ACHN (cell line): Measurements from ENCODE around the gene BEGAIN.

Experiments
- DNase-seq: peaks from one replicate; pipeline ENCODE4 v3.0.0-alpha.2; 2015
- in situ Hi-C: cut with HindIII; loops from 2 replicates; pipeline ENCODE4 v1.10.0; 2017; ENCODE audit warnings: low sequenced_read_pairs, low pct_ligation_motif_present, low pct_unique_long_range_greater_than_20kb

BEGAIN gene

DNA sequence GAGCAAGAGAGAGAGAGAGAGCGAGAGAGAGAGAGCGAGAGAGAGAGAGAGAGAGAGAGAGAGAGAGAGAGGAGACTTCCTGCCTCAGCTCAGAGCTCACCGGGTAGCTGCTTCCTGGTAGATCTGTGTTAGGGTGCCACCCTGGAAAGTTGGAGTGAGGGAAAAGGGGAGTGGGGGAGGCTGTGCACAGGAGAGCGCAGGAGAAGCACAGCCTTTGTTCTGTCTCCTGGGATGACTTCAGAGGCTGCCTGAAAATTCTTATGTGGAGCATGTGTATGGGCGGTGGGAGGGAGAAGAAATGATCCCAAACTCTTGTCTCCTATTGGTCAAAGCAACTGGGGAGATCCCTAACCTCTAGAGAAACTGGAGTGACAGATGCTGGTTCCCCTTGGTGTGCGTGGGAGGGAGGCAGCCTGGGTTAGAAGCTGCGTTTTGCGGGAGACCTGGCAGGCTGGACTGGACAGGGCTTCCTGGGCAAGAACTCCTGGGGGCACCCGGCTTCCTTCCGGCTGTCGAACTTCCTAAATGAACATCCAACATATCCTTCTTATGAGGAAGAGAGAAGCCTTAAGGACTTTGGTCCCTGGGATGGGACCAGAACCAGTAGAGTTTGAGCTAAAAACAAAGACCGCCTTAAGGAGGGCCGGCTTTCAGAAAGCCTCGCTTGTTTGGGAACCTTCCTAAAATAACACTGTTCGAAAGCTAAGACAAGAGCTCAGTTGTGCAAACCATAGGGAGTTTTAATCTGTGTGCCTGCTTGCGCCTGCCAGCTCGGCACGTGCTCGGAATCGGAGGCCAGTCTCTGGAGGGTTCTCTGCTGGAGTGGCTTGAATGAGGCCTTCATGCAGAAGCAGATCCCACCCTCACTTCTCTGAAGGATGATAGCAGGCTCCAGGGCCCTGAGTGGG lies 30.4 kb upstream of the BEGAIN start:
- DNase-seq: no peak
- in situ Hi-C loops: no loop called here

DNA sequence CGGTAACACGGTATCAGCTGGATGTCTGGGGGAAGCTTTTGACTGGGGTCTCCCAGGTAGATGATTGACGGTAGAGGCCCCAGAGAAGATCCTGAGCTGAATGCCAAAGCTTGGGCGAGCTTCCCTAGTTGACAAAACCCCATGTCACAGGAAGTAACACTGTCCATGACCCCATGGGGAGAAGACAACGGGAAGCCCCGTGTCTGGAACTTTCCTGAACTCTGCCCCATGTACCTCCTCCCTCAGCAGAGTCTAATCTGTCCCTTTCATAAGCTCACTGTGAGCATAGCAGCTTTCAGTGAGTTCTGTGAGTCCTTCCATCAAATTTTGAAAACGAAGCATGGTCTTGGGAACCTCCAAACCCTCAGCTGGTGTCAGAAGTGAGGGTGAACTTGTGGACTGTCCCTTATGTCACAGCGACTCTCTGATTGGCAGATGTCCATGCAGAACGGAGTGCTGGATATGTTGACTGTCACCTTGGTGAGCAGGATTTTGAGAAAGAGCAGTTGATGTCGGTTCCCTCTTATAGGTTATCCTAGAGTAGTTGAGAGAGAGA lies 29.7 kb upstream of the BEGAIN start:
- DNase-seq: no peak
- in situ Hi-C loops: no loop called here

DNA sequence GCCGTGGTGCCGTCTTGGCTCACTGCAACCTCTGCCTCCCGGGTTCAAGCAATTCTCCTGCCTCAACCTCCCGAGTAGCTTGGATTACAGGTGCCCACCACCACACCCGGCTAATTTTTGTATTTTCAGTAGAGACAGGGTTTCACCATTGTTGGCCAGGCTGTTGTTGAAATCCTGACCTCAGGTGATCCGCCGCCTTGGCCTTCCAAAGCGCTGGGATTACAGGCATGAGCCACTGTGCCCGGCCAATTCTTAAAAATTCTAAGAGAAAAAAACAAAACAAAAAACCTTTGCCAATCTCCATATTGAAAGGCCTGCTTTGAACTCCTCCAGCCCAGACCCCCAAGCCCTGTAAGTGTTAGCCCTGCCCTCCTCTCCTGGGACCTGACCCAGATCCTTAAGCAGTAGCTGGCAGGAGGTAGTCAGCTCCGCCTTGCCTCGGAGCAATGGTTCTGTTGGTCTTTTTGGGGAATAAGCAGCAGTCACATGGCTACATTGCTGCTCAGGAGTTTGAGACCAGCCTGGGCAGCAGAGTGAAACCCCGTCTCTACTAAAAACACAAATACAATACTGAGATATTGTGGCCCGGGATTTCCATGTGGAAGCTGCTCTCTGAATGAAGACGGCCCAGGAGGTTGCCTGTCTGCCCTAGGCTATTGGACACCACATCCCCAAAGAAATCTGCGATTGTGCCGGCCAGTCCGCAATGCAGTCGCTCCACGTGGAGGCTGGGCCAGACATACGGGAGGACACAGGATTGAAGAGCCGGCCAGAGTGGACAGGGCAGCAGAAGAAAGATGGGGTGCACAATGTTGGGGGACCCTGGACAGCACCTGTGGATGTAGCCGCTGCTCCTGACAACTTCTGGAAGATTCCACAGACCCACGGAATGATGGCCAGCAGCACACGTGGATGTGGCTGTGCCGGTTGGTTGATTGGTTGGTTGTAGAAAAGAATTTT lies 28.8 kb upstream of the BEGAIN start:
- in situ Hi-C loops: no loop called here
- DNase-seq: no peak

DNA sequence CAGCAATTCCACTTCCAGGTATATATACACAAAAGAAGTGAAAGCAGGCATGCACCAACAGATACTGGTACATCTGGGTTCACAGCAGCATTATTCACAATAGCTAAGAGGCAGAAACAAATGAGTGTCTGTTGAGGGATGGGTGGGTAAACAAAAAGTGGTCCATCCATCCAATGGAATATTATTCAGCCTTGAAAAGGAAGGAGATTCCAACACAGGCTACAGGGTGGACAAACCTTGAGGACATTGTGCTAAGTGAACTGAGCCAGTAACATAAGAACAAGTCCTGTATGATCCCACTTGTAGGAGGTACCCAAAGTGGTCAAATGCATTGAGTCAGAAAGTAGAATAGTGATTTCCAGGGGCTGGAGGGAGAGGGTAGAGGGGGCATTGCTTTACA lies 27.6 kb upstream of the BEGAIN start:
- in situ Hi-C loops: no loop called here
- no peak for DNase-seq

DNA sequence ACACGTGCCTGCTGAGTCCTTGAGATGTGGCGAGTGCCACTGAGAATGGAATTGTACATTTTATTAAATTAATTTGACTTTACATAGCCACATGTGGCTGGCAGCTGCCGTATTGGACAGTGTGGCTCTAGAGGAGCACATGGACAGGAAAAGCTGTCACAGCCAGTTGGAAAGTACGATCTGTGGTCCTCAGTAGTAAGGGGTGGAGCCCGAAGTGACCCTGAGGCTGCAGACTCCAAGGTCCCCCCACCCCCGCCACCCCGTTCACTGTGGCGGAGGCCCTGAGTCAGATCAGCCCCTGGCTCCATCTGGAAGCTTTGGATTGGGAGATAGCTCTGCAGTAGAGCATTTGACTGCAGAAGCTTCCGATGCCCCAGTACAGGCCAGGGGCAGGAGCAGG lies 25.8 kb upstream of the BEGAIN start:
- in situ Hi-C loops: no loop called here
- no peak for DNase-seq

DNA sequence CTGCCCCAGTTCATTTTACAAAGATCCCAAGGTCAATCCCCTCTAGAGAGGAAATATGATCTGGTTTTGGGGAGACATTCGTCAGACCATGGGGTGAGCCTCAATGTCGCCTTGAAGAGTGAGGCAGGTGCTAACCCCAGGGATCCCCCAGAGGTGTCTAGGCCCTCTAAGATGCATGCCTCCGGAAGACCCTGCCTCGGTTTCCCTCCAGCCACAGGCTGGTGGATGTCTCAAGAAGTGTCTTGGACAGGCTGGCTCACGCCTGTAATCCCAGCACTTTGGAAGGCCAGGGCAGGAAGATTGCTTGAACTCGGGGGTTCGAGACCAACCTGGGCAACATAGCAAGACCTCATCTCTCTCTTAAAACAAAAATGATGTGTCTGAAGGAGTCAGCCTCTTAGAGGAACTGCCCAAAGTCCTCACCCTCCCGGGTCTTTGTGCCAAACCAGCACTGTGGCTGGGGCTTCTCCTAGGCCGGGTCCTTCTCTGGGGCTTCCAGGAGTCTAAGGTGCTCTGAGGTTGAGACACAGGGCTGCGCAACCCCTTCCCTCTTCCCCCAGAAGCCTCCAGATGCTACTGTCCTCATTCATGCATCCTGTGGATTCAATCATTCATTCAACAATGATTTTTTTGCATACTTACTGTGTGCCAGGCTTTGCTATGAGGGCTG lies 24.7 kb upstream of the BEGAIN start:
- no peak for DNase-seq
- in situ Hi-C loops: no loop called here

DNA sequence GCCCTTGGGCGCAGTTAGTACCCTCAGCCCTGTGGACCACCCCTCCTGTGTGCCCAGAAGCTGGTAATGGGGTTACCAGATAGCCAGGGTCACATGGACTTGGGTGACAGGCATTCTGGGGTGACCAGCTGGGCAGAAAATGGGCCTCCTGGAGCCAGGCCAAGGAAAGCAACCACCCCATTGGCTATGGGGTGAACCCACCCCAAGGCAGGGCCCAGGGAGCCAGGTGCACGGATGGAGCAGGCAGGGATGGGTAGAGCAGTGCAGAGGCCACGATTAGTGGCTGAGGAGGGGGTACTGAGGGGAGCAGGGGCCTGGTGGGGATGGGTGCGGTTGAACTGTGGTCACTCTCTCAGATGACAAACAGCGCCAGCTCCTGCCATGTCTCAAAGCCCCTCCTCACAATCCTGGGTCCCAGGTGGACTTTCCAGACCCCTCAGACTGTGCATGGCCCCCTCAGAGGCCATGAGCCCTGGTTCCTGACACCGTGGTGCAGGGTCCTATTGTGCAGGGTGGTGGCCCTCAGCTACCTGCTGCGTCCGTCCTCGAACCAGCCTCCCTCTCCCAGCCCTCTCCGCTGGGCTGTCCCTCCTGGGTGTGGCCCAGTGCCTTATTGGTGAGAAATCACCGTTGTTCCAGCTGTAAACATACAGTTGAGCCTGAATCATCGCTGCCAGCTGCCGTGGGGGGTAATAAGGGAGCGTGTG lies 23.4 kb upstream of the BEGAIN start:
- no peak for DNase-seq
- in situ Hi-C loops: no loop called here

DNA sequence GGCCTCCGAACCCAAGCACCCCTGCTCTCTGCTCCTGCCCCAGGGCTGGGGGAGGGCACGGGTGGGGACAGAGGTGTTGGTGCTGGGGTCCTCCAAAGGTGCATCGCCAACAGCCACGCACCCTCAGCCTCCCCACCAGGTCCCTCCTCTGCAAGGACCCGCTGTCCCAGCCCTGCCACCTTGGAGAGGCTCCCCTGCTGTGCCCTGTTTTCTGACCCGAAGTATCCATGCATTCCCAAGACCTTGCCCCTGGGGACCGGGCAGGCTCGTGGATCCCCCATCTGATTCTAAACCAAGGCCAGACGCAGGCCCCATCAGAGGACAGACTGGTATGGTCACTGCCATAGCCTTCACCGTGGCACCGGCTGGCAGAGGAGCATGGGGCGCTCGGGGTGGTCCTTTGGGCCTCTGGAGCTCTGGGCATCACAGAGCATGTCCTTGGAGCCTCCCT lies 22.7 kb upstream of the BEGAIN start:
- no peak for DNase-seq
- in situ Hi-C loops: no loop called here

DNA sequence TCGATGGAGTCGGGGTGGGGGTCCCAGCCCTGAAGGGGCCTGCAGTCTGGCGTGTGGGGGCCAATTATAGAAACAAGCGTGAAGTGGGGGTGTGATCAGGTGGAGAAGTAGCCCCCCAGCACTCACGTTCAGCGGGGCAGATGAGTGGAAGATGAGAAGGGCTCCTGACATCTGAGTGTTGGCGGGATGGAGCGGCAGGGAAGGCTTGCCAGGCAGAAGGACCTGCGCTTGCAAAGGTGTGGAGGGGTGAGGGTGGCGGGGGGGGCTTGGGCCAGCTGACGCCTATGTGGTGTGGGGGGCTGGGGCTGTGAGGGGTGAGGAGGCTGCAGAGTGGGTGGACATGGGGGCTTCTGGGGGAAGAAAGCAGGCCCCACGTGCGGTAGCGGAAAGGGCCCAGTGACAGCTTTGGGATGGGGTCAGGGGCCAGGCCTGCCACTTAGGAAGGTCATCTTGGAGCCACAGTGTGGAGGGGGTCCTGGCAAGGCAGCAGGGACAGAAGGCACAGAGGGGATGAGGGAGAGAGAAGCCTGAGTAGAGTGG lies 22.2 kb upstream of the BEGAIN start:
- in situ Hi-C loops: no loop called here
- no peak for DNase-seq

DNA sequence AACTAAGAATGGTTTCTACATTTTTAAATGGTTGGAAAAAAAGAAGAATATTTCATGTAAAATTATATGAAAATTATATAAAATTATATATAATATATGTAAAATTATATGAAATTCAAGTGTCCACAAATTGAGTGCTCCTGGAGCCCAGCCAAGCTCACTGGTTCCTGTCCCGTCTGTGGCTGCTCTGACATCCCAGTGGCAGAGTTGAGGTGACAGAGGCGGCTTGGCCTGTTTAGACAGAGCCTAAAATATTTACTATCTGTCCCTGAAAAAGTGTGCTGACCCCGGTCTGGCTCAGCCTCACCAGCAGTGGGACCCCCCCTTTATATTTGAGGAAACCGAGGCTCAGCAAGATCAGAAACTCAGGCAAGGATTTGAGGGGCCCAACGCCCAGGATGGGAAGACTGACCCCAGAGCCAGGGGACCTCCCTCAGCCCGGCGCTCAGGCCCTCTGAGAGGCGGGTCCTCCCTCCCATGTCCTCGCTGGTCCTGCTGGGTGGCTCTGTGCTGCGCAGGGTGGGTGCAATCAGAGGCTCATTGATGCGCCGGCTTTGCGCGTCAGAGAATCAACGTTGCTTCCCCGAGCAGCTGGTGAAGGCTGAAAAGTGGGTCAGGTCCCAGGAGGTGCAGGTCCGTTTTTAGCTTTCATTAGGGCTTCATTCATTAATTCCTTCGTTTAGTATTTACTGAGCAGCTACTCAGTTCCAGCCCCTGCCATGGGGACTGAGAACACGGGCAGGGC lies 21.5 kb upstream of the BEGAIN start:
- in situ Hi-C loops: no loop called here
- DNase-seq: no peak

DNA sequence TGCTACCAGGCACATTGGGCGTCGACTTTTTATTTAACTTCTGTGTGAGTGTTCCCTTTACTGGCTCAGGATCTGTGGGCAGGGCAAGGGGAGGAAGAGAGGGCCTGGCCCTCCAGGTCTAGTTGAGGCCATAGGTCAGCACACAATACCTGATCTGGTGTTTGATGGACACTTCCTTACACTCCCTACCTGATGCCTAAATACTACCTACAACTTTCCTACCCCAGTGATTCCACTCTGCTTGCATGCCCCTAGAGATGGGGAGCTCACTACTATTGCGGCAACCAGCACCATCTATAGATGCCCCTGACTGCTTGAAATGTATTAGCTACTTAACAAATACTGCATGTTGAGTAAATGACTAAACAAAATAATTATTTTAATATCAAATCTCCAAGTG lies 20.8 kb upstream of the BEGAIN start:
- in situ Hi-C loops: no loop called here
- no peak for DNase-seq

DNA sequence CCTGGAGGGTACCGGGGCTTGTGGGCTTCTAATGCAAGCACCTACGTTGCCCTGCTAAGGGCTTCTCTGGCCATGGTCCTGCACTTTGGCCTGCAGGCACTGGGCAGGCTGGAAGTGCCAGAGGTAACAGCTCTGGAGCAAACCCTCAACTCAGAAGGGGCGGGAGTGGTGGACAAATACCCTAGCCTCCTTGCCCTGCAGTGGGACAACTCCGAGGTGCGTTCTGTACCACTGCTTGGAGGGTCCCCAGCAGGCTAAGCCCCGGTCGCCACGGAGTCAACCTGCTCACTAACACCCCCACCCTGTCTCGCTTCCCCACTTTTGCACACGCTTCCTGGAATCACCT lies 20.4 kb upstream of the BEGAIN start:
- no peak for DNase-seq
- in situ Hi-C loops: no loop called here

DNA sequence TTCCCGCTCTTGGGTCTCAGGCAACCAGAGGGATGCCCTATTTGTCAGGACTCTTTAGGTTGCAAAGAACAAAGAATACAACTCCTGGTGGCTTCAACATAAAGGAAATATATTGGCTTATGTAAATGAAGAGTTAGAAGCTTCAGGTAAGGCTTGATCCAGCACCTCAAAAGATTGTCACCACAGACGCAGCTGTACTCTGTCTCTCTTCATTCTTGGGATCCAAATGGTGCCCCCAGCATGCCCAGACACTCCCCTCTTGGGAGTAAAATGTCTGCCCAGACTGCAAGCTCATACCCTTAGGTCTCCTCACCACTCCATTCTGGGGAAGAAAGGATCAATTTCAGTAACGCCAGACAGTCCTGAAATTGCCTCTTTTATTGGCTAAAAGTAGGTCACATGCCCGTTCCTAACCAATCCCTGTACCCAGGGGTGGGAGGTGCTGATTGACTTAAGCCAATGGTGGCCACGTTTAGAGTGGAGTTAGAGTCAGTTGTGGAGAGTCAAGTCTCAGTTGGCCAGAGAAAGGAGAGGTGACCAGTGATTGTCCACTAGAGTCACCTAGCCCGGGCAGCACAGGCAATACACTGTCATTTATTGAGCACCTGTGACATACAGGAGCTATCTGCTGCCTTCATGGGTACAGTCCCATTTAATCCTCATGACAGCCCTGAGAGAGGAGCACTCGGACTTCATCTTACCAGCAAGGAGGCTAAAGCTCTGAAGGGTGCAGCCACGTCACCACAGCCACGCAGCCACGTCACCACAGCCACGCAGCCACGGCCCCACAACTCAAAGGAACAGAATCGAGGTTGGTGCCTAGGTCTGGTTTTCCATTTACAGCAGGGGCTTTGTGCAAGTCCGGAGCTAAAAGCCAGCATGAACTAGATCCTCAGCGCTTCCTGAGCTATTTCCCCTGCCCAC lies 19.7 kb upstream of the BEGAIN start:
- DNase-seq: no peak
- in situ Hi-C loops: no loop called here

DNA sequence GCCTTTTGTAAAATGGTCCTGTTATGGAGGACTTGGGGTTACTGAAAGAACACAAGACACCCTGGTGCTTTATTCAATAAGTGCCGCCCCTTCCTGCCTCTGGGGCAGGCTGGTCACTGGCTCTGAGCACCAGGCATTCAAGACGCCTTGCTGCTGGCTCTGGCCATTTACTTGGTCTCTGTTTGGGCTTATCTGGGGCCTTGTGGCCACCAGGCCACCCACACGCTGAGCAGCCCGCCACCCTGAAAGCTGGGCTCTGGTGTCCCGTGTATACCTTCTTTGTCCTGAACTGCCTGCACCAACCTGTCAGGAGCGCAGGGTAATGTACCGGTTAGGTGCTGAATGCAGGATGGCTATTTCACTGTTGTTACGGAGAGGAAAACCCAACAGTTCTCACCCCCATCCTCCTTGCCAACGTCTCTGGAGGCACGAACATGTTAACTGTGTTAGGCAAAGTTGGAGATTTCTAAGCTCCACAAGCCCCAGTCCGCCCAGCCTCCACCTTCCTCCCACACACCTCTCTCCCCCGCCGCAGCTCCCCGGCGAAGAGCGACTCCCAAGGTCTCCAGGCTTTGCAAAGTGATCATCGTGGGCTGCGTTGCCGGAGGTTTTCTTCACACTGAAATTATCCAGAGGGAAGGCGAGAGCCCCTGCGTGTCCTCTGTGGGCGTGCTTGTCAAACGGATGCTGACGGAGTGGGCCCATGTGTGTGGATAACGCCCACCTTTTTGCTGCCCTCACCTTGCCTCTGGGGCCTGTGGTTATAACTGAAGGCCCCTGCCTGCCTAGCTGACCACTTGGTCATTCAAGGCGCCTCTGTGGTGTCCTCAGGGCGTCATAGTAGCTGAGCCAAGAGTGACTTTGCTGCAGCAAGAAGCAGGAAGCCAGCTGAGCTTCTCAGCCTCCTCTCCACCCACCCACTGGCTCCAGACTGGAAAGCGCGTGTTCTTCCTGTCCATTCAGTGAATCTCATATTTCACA lies 18.8 kb upstream of the BEGAIN start:
- in situ Hi-C loops: no loop called here
- no peak for DNase-seq

DNA sequence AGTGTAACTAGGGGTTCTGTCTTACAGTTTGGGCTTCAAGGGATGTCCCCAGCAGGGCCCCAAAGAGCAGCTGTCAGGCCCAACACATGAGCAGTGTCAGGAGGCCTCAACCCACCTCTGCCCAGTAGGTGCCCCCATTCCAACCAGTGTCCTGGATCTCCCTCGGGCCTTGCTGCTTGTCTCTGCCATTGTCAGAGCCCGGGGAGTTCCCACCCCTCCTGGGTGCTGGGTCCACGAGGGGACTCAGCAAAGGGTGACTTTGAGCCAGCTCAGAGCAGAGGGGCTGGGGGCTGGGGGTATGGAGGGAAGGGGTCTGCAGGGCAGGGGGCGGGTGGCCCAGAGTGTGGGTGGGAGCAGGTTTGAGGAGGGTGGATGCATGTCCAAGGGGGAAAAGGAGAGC lies 18.0 kb upstream of the BEGAIN start:
- in situ Hi-C loops: no loop called here
- no peak for DNase-seq
